MM.1S (cell line): Measurements from ENCODE around the gene UBE2Q1.

ENCODE experiments used
- EZH2 ChIP-seq: fragments of 300-600 bp; sonication (generic); optimal IDR thresholded peaks from 2 replicates; pipeline ENCODE3; 2017; ENCODE audit warnings: low read depth, mild to moderate bottlenecking, antibody characterized with exemption, low read length, mixed read lengths
- EZH2phosphoT487 ChIP-seq: fragments of 300-600 bp; sonication (generic); IDR thresholded peaks from 2 replicates; pipeline ENCODE4 v1.6.1; 2018; ENCODE audit warnings: antibody characterized with exemption, low read length
- TF ChIP-seq, protein P1 (sequence below): fragments of 300-600 bp; sonication (generic); IDR thresholded peaks from 2 replicates; pipeline ENCODE4 v1.5.1; 2016; ENCODE audit warnings: antibody characterized with exemption, low read length, mixed read lengths

DNA sequence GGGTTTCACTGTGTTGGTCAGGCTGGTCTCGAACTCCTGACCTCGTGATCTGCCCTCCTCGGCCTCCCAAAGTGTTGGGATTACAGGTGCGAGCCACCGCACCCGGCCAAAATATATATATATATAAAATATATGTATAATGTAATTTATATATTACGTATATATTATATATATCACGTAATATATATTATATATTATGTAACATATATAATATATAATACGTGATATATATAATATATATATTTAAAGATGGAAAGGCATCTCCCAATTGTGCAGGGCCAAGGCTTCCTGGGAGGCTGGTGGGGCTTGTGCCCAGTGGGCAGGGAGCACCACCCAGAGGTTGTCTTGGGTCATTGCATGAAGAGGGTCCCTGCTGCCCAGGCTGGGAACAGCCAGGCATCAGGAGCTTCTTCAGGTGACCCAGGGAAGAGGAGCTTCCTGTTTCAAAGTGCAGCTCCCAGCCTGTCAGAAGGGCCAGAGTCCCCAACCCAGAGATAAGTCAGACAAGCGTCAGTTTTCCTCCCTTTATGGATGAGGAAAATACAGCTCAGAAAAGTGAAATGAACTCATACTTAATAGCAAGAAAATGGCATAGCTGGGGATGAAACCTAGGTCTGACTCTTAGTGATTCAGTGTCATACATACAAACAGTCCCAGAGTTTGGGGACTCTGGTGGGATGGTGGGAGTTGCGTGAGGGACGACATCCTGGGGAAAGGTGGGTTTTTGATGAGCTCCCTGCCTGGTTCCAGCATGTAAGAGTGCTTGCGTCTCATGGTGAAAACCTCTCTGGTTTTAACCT is 12.0 kb downstream of the UBE2Q1 start:
- TF ChIP-seq EZH2phosphoT487 (no peak), EZH2 (no peak)
- TF ChIP-seq, protein P1, sequence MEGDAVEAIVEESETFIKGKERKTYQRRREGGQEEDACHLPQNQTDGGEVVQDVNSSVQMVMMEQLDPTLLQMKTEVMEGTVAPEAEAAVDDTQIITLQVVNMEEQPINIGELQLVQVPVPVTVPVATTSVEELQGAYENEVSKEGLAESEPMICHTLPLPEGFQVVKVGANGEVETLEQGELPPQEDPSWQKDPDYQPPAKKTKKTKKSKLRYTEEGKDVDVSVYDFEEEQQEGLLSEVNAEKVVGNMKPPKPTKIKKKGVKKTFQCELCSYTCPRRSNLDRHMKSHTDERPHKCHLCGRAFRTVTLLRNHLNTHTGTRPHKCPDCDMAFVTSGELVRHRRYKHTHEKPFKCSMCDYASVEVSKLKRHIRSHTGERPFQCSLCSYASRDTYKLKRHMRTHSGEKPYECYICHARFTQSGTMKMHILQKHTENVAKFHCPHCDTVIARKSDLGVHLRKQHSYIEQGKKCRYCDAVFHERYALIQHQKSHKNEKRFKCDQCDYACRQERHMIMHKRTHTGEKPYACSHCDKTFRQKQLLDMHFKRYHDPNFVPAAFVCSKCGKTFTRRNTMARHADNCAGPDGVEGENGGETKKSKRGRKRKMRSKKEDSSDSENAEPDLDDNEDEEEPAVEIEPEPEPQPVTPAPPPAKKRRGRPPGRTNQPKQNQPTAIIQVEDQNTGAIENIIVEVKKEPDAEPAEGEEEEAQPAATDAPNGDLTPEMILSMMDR, result peak; percentile 80
